GM19452 (cell line): ENCODE data around the gene PNPLA2.

ENCODE experiments used
- ATAC-seq: cut with Tn5 transposase; IDR thresholded peaks from one replicate; pipeline ENCODE4 v1.9.1; 2021; ENCODE audit not compliant: unreplicated experiment

The PNPLA2 gene

GRCh38 chr11:858053-858761 is 39.5 kb downstream of the PNPLA2 start:
- ATAC-seq: no peak

- ATAC-seq: no peak
These were observed 40.1 kb downstream of the PNPLA2 start for GRCh38 chr11:858762-859339.

GRCh38 chr11:859394-860131 is 40.8 kb downstream of the PNPLA2 start:
- ATAC-seq: no peak

GRCh38 chr11:860234-861104 is 41.8 kb downstream of the PNPLA2 start:
- ATAC-seq: no peak

GRCh38 chr11:861105-861479 is 42.4 kb downstream of the PNPLA2 start:
- no peak for ATAC-seq

- ATAC-seq: no peak
These were observed 43.5 kb downstream of the PNPLA2 start for GRCh38 chr11:862081-862661.

- ATAC-seq: no peak
These were observed 43.9 kb downstream of the PNPLA2 start for GRCh38 chr11:862696-863022.

GRCh38 chr11:863023-863909 is 44.6 kb downstream of the PNPLA2 start:
- no peak for ATAC-seq

- ATAC-seq: no peak
These were observed 45.5 kb downstream of the PNPLA2 start for GRCh38 chr11:863910-864827.

- ATAC-seq: no peak
These were observed 46.2 kb downstream of the PNPLA2 start for GRCh38 chr11:864898-865297.

GRCh38 chr11:865462-866430 is 47.0 kb downstream of the PNPLA2 start:
- no peak for ATAC-seq

- ATAC-seq: no peak
These were observed 47.8 kb downstream of the PNPLA2 start for GRCh38 chr11:866481-866880.

- ATAC-seq: no peak
These were observed 49.2 kb downstream of the PNPLA2 start for GRCh38 chr11:867856-868358.

- ATAC-seq: no peak
These were observed 49.7 kb downstream of the PNPLA2 start for GRCh38 chr11:868394-868793.

- ATAC-seq: no peak
These were observed 50.1 kb downstream of the PNPLA2 start for GRCh38 chr11:868802-869201.

GRCh38 chr11:869399-870126 is 50.8 kb downstream of the PNPLA2 start:
- no peak for ATAC-seq

GRCh38 chr11:870127-870413 is 51.4 kb downstream of the PNPLA2 start:
- no peak for ATAC-seq
